Left lobe of liver (tissue), 2 donors: ENCODE results near the gene DEPP1. TPM values are rescaled to one million over a fixed set of nuclear protein-coding genes. Genes with fewer than 3 reads are reported as not detected.

Source experiments
- ATAC-seq: fragments of 200-7000 bp; cut with Tn5 transposase; one replicate; pipeline ENCODE4 v1.9.1; 2020; ENCODE audit warnings: mild to moderate bottlenecking, moderate library complexity
- DNase-seq: peaks from one replicate; pipeline ENCODE4 v3.0.0-alpha.2; 2020; ENCODE audit warnings: low spot score
- total RNA-seq: library from RNA; stranded (reverse); gene quantifications from one replicate; pipeline ENCODE4 v1.2.1, GENCODE V29; 2021
- donor health status: DM: no; HTN: no; CAD: no; lungs with moderate emphysema.
- donor health status: DM: no; HTN: yes; CAD: no.

The DEPP1 gene
- total RNA-seq, 1 donor from 2014 or later: 6.8 TPM

DNA sequence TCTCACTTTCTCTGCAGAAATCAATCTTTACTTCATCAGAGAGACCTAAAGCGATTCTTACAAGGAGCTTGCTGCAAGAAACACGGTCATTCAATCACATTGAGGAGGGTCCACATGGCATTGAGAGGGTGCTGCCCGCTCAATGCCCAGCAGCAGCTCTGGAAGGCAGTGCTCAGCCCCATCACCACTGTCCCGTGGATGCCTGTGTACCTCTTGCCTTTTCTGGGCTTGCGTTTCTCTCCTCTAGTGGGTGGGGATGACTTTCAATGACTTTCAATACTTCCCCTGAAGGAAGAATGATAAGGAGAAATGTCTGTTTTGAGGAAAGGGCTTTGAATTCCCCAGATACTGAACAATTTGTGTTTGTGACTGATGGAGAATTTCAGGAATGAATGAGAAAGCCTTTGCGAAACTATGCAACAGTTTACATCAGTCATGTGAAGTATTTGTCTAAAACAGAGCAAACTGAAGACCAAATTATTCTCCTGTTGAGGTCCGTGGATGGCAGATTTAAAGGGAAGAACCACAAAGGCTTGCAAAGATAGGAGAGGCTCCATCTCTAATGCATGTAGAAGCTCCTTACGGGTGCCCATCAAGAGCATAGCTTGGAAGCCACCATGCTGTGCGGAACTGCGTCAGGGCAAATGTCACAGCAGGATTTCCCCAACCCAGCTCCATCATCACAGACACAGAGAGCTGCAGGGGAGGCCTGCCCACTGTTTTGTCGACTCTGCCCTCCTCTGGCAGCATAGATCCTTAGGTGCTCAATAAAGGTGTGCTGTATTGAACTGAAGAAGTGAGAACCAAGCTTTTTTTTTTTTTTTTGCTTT, 15.5 kb upstream of the DEPP1 start:
- DNase-seq (no peak), ATAC-seq (no peak)

DNA sequence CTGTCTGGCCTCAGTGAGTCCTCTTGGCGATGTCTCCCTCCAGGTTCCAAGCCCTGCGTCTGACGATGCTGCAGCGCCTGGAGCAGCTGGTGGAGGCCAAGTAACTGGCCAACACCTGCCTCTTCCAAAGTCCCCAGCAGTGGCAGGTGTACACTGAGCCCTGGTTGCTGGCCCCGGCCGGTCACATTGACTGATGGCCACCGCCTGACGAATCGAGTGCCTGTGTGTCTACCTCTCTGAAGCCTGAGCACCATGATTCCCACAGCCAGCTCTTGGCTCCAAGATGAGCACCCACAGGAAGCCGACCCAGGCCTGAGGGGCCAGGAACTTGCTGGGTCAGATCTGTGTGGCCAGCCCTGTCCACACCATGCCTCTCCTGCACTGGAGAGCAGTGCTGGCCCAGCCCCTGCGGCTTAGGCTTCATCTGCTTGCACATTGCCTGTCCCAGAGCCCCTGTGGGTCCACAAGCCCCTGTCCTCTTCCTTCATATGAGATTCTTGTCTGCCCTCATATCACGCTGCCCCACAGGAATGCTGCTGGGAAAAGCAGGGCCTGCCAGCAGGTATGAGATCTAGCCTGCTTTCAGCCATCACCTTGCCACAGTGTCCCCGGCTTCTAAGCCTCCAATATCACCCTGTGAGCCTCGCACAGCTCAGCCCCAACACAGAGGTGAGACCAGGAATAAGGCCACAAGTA, 14.8 kb upstream of the DEPP1 start:
- DNase-seq (no peak), ATAC-seq (no peak)

DNA sequence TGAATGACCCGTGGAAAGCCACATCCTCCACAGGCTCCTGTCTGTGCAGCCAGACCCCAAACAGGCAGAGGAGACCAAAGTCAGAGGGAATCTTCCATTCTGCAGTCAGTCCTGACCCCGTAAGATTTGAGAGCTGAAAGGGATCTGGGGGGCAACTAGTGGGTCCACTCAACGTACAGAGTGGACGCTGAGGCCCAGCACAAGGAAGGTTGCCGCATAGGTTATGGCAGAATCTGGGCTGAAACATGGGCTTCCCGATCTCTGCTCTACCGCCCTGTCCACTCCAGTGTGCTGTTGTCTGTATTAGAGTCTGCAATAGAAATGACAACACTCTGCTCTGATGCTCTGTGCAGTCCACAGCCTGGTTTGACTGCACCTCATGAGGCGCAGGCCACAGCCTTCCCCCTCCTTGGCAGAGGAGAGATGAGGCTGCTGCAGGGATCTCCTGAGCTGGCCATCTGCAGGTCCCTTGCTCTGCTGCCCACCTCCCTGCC, 14.2 kb upstream of the DEPP1 start:
- DNase-seq (no peak), ATAC-seq (no peak)

DNA sequence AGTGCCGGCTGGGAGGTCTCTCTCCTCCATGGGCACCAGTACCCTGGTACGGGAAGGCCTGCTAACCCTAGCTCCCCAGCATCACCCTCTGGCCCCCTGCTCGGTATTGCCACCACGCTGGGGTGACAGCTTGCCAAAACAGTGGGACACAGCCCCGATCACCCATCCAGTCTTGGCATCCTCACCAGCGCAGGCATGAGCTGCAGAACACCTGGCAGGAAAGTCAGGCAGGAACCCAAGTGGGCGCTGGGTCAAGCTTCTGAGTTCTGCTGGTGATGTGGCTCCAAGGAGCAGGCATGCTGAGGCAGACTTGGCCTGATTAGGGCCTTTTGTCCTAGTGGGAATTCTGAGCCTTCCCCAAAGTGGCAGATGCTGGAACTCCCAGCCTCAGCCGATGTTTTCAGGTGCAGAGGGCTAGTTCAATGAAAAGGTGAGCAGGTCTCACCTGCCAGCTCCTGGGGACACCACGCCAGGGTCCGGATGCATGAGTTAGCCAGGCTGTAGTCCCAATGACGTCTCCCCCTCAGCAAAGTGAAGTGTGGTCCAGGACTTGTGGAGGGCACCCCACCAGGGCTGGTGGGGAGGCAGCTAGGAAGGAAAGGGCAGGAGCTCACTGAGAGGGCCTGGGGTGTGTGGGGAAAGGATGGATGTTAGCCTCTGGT, 13.6 kb upstream of the DEPP1 start:
- DNase-seq (peak; percentile 83), ATAC-seq (peak; percentile 49)

DNA sequence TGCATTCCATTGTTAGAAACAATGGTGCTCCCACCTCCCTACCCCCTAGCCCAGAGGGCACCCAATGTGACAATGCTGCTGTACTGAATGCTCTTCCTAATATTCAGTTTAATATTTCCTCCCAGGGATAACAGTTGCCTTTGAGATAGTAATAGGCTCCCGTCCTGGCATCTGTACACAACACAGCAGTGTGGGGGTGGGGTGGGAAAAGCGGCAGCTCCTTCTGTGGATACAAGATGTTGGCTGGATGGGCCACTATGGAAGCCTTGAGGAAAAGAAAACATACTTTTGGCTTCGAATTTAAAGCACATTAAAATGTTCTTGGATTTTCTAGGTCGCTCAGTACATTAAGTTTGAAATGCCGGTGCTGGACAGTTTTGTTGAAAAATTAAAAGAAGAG, 13.0 kb upstream of the DEPP1 start:
- DNase-seq (peak; percentile 42), ATAC-seq (no peak)

DNA sequence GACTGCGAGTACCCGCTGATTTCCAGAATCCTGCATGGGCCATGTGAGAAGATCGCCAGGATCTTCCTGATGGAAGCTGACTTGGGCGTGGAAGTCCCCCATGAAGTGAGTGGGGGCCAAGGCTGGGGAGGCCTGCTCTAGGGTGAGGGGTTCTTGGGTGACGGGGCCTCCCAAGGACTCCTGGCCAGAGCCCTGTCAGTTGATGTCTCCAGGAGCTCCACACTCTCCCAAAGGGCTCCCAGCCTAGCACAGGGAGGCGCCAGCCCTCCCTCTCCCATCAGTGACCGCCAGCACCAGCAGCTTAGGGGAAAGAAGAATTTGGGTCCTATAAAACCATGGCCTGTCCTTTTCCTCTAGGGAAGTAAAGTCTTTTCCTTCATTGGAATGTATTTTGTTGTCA, 12.4 kb upstream of the DEPP1 start:
- no peak for ATAC-seq
- peak; percentile 42 for DNase-seq

DNA sequence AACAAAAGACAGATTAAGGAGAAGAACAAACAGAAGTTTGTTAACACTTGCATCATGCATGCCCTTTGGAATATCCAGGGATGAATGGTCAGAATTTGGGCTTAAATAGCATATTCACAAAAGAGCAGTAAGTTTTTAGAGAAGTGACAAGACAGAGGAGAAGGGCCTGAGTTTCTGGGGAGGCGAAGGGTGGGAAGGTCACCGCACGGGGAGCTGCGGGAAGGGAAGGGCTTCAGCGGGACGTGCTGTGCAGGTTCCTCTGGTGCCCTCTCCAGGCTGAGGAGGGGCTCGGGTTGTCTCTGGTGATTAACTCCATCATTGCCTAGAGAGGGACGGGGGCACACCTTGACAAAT, 11.7 kb upstream of the DEPP1 start:
- ATAC-seq (peak; percentile 67), DNase-seq (peak; percentile 47)

DNA sequence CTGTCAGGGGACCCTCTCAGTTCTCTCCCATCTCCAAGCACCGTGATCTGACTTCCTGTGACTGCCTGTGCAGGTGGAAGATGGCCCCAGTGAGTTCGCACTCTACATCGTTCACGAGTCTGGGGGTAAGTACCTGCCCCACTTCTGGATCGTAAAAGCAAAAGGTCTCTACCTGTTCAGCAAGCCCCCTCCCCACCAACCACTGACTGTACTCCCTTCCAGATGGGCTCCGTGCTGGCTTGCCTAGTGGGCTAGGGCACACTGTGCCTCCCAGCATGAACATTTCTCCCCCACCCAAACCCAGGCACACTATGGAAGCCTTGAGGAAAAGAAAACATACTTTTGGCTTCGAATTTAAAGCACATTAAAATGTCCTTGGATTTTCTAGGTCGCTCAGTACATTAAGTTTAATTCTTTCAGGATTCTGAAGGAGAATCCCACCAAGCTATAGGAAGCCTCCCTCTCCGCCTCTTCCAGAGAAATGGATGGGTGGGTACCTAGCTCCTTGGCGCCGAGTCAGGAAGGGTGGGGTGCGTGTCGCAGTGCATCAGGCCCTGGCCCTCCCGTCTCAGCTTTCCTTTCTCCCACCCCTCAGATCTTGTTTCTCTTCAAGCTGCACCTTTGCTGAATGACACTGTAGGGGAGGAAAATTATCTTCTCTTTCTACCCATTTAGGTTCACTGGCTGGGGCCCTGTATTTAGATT, 11.1 kb upstream of the DEPP1 start:
- ATAC-seq: no peak
- DNase-seq: no peak

DNA sequence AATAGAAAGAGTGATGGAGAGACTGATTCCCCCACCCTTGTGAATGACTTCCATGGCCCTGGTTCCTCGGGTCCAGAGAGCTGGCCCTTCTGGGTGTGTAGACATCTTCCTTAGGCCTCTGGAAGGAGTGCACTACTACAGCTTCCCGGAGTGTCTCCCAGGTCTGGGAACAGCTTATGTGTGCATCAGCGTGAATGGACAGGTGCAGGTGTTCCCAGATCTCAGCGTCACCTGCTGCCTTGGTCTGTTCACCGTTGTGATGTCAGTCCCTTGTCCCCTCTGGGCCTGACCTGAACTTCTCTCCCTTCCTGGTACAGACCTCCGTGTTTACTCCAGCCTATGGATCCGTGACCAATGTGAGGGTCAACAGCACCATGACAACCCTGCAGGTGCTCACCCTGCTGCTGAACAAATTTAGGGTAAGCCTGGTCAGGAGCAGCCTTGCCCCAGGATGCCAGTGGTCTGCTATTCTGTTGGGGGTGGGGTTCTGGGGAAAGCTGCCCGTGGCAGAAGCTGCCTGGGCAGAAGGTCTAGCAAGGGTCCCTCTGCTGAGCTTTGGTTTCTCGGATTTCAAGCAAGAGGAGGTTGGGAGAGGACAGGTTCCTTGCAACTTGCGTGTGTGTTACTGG, 10.5 kb upstream of the DEPP1 start:
- ATAC-seq (no peak), DNase-seq (no peak)

DNA sequence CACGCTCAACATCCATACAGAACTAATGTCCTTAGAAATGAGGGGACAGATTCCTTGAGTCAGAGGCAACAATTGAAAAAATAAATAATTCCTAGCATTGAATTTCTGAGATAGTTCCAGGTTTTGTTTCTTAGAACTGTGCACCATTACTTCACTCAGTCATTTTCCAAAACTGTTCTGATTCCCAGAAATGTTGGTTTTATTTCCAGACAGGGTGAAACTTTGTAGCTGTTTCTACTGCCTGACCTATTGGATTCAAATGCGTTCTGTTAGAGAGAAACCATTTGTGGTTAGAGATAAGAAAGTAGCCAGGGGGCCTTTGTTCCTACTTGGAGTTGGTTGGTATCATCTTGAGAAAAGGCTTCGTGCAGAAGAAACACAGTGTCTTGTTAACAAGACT, 8.1 kb upstream of the DEPP1 start:
- DNase-seq (no peak), ATAC-seq (no peak)

DNA sequence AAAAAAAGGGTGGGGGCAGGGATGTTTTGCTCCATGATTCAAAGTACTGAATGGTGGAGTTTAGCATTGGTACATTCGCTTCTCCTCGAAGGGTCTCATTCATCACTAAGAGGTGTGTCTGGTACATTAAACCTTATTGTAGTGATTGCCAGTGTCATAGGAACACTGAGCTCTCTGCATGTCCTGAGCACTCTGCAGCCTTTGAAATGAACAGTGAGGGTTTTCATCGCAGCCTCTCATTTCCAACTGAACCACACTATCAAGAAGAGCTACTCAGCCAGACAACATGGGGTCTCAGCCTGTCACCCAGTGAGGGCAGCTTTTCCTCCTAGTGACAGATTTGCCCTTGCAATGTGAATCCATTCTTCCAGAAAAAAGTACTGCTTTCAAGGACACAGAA, 7.6 kb upstream of the DEPP1 start:
- ATAC-seq (no peak), DNase-seq (no peak)

DNA sequence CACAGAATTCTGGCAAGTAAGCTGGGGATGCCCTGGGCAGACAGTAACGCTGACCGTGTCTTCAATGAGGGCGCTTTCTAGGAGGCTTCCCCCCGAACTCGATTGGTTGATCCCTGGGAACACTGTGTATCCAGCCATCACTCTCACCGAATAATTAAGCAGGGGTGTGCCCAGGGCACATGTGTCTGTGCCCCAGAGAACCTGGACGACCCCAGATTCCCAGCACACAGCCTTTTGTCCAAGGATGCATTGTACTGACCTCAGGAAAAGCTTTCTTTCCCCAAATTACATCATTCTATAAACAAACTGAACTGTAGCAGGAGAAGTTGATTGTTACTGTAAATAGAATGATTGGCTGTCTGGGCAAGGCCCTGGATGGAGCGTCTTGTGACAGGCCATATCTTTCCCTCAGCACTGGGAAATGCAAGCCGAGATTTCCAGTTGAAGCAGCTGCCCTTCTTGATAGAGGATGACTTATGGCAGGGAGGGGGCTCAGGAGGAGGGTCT, 6.6 kb upstream of the DEPP1 start:
- DNase-seq (no peak), ATAC-seq (no peak)

DNA sequence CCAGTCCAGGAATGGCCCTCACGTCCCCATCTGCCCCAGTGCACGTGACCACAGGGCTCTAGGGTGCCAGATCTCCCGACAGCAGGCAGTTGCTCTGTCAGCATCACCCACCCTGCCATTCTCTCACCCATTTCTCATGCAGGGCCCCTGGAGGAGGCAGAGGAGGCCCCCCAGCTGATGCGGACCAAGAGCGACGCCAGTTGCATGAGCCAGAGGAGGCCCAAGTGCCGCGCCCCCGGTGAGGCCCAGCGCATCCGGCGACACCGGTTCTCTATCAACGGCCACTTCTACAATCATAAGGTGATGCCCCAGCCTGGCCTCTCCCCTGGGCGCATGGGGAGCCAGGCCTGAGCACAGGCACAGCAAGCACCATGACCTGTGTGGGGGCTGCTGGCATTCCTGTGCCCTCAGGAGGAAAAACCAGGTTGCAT, 6.1 kb upstream of the DEPP1 start:
- DNase-seq (peak; percentile 41), ATAC-seq (no peak)

DNA sequence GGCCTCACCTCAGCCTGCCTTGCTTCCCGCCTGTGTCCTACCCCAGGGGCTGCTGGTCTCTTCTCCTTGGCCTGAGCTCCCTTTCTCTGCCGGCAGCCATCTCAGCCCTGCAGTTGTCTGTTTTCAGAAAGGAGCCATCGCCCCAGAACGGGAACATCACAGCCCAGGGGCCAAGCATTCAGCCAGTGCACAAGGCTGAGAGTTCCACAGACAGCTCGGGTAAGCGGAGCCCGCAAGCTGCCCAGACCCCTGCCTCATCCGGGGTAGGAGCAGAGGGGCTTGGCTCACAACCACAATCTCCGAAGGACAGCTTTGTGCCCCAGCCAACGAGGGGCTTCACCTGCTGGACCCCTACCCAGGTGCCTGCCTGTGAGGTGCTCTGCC, 5.3 kb upstream of the DEPP1 start:
- ATAC-seq: no peak
- DNase-seq: no peak

DNA sequence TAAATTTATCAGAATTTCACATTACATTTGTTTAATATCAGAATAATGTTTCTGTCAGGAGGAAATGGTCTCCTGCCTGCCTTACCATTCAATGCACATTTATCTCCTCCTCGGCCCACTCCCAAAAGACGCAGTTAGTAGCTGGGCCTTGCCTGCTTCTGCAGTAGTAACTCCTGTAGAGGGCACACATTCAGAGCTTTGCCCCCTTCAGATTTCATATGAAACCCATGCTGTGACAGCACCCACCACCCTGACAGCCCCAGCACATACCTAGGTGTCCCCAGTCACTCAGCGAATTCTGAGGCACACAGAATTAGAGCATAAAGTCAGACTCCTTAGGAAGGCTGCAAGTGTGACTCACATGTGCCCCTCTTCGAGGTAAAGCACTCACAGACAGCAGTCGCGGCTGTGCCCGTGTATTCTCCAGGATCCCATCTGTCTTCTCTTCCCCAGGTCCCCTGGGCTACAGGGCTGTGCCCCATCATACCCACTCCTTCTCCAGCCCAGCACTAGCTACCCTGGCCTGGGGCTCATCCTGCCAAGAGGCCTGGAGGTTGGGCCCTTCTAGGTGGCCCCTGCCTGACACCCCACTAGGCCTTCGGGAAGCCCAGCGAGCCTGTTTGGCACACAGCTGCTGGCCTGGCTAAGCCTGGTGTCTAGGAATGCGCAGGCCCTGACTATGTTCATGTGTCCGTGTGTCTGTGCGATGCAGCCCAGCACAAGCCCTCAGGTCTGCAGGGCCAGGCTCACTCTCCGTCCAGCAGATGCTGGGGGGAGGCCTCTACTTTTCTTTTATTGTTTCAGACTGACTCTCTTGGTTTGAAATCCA, 4.7 kb upstream of the DEPP1 start:
- ATAC-seq (no peak), DNase-seq (peak; percentile 38)

DNA sequence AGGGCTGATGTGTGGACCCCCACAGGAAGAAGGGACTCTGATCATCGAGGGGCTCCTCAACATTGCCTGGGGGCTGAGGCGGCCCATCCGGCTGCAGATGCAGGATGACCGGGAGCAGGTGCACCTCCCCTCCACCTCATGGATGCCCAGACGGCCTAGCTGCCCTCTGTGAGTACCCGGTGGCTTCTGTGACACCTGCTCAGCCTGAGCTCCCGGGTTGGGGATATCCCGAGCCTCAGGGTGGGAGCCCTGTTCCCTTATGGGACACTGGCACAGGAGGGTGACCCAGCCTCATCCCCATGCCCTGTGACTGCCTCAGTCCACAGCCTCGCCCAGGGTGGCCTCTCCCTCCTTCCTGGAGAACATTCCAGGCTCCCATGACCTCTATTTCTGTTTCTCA, 3.9 kb upstream of the DEPP1 start:
- peak; percentile 27 for DNase-seq
- no peak for ATAC-seq

DNA sequence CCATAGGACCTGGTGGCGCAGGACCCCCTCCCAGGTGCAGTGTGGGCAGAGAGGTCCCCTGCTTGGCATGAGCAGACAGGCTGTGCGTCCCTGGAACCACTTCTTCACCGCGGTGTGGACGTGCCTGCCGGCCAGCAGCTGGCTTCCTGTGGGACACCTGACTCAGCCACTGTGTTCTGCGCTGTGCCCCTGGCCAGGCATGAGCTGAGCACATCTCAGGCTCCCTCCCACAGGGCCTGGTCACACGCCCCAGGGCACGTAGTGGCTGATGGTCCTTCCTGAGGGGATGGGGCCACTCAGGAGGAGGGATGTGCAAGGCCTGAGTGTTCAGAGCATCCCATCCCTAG, 3.5 kb upstream of the DEPP1 start:
- ATAC-seq: no peak
- DNase-seq: no peak

DNA sequence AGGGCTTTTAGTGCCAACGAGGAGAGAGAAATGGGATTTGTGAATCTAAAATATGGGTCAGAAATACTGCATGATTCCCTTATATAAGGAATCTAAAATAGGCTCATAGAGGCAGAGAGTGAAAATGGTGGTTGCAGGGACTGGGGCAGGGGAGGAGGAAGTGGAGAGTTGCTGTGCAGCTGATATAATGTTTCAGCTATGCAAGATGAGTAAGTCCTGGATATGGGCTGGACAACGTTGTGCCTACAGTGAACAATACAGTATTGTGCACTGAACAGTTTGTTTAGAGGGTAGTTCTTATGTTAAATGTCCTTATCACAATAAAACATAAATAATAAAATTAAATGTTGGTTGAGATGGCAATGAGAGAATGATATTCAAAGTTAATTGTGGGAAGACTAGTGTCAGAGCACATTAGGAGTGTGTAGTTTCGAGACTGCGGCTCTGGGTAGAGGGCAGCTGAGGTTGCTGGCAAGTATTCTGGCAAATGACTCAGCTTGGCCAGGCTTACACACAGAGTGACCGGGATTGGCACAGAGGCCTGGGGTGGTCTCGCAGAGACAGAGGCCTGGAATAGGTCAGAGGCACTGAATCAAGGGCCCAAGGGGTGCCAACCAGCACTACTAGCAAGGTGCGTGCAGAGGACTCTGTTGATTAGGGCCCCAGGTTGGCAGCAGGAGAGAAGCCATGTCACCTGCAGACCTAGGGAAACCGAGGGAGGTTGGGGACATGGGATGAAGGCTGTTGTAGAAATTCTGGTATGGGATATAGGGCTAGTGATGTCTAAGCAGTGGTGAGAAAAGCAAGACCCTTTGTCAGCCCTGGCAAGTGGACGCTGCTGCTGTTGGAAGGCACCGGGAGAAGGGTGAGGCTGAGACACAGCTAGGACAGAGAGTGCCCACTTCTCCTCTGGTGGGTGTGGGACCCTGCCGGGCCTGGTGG, 2.8 kb upstream of the DEPP1 start:
- no peak for DNase-seq
- ATAC-seq: peak; percentile 33
